Measurements from ENCODE around the gene YIF1A.

Gene YIF1A

GRCh38 chr11:66237867-66238266 lies 51.1 kb downstream of the YIF1A start:
- Histone ChIP-seq H3K4me1 (ENCODE audit: control insufficient read depth, insufficient read depth, low read length) (no peaks in the 10 kb centered on the region), H3K27me3 (ENCODE audit: control insufficient read depth, insufficient read depth, low read length) (no peaks in the 10 kb centered on the region), H3K9ac (ENCODE audit: low read depth, low read length) (no peak overlapping the region), H3K9me3 (ENCODE audit: control insufficient read depth, insufficient read depth, low read length) (no peaks in the 10 kb centered on the region), H3K4me3 (ENCODE audit: low read depth, low read length) (no peak overlapping the region), H3K36me3 (ENCODE audit: control insufficient read depth, insufficient read depth, low read length) (peaks cover 31% of the 10 kb centered on the region; the same call in 1 of the 2 replicates), H3K27ac (ENCODE audit: low read depth, low read length) (no peak overlapping the region)

GRCh38 chr11:66235141-66235540 lies 53.8 kb downstream of the YIF1A start:
- H3K4me1 ChIP-seq (ENCODE audit: control insufficient read depth, insufficient read depth, low read length) = no peaks in the 10 kb centered on the region
- H3K9me3 ChIP-seq (ENCODE audit: control insufficient read depth, insufficient read depth, low read length) = no peaks in the 10 kb centered on the region
- H3K9ac ChIP-seq (ENCODE audit: low read depth, low read length) = no peak overlapping the region
- no peak overlapping the region for H3K4me3 ChIP-seq (ENCODE audit: low read depth, low read length)
- H3K27ac ChIP-seq (ENCODE audit: low read depth, low read length) = no peak overlapping the region
- peaks cover 30% of the 10 kb centered on the region; the same call in 1 of the 2 replicates for H3K36me3 ChIP-seq (ENCODE audit: control insufficient read depth, insufficient read depth, low read length)
- H3K27me3 ChIP-seq (ENCODE audit: control insufficient read depth, insufficient read depth, low read length) = no peaks in the 10 kb centered on the region

Measured in HUES48 (cell line).